Thyroid gland (tissue), 4 donors: ENCODE results near the gene FRMD4A. TPM values are rescaled to one million over a fixed set of nuclear protein-coding genes. Genes with fewer than 3 reads are reported as not detected.

Experiments
- DNase-seq, 2 donors: peaks; one replicate each; pipeline ENCODE4 v3.0.0-alpha.2; 2019
- H3K27ac ChIP-seq, 3 donors: fragments of 200-600 bp; sonication (generic); 1 replicate in 2 of 3; 2 replicates in 1 of 3; pipeline ENCODE4 v1.5.1; 2016 to 2019; ENCODE audit warnings: mild to moderate bottlenecking in 1 of 3, moderate library complexity in 1 of 3
- H3K27me3 ChIP-seq: fragments of 200-600 bp; sonication (generic); one replicate; pipeline ENCODE4 v1.5.1; 2019
- H3K36me3 ChIP-seq, 2 donors: fragments of 200-600 bp; sonication (generic); one replicate each; pipeline ENCODE4 v1.5.1; 2016 to 2019
- H3K4me1 ChIP-seq, 2 donors: fragments of 200-600 bp; sonication (generic); one replicate each; pipeline ENCODE4 v1.5.1; 2017 to 2019
- H3K4me3 ChIP-seq, 3 donors: fragments of 200-600 bp; sonication (generic); replicated peaks in 1 of 3; 1 replicate in 2 of 3; 2 replicates in 1 of 3; pipeline ENCODE4 v1.5.1; 2016; ENCODE audit warnings: mild to moderate bottlenecking in 1 of 3
- H3K9me3 ChIP-seq: fragments of 200-600 bp; sonication (generic); one replicate; pipeline ENCODE4 v1.5.1; 2017
- POLR2A ChIP-seq, 2 donors: fragments of 450-650 bp; IDR thresholded peaks; one replicate each; pipeline ENCODE4 v1.6.1; 2017; ENCODE audit warnings: antibody characterized with exemption in 2 of 2, mild to moderate bottlenecking in 2 of 2, moderate library complexity in 1 of 2
- WGBS, 2 donors: methylation state at CpG; one replicate each; pipeline ENCODE4 v1.1.5; 2017; 5-methylcytosine and 5-hydroxymethylcytosine counted together
- intact Hi-C: fragments of 100-400 bp; cut with DNase I; formaldehyde crosslinking; loops from one replicate; pipeline ENCODE4 v1.15.1; 2023
- total RNA-seq, 4 donors: library from RNA; depleted of rRNA; stranded (reverse); fragments of >200 nt; gene quantifications; one replicate each; pipeline ENCODE4 v1.2.3, GENCODE V29; 2016
- TF ChIP-seq, protein P1 (sequence below), 6 experiments: fragments of 200-600 bp in 3 of 6; fragments of 450-650 bp in 3 of 6; sonication (generic) in 3 of 6; IDR thresholded peaks; one replicate each; pipeline ENCODE4 v1.5.1; 2016 to 2019; ENCODE audit warnings: antibody characterized with exemption in 6 of 6, mild to moderate bottlenecking in 2 of 6, inconsistent platforms in 1 of 6, moderate library complexity in 1 of 6

Gene FRMD4A
- total RNA-seq, 4 donors from 2014 or later: 10.6 to 18.6 (median 16.3) TPM

DNA sequence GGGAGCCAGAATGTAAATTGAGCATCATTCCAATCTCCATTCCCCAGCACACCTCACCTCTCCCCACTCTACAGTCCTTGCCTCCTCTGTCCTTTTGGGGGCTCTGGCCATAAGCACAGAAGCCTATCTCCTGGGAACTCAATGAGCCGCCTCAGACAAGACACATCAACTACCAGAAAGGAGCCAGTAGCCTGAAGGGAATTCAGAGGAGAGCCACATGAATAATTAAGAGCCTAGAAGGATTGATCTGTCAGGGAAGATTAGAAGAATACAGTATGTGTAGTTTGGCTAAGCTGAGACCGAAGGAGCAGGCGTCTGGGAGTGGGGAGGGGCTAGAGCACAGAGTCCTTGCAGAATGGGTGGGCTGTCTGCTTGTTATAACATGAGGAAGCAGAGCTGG is 31.2 kb downstream of the FRMD4A start:
- 57 to 61% methylated on average over 3 of the region's 3 CpGs for WGBS, 2 donors
- Histone ChIP-seq H3K9me3 (no peaks in the 10 kb centered on the region), H3K4me1 (no peaks in the 10 kb centered on the region), H3K4me3 (no peak overlapping the region), H3K36me3 (no peaks in the 10 kb centered on the region), H3K27ac (no peak overlapping the region), H3K27me3 (no peaks in the 10 kb centered on the region)
- no peak for DNase-seq
- intact Hi-C loops: no loop called here
- TF ChIP-seq, protein P1, sequence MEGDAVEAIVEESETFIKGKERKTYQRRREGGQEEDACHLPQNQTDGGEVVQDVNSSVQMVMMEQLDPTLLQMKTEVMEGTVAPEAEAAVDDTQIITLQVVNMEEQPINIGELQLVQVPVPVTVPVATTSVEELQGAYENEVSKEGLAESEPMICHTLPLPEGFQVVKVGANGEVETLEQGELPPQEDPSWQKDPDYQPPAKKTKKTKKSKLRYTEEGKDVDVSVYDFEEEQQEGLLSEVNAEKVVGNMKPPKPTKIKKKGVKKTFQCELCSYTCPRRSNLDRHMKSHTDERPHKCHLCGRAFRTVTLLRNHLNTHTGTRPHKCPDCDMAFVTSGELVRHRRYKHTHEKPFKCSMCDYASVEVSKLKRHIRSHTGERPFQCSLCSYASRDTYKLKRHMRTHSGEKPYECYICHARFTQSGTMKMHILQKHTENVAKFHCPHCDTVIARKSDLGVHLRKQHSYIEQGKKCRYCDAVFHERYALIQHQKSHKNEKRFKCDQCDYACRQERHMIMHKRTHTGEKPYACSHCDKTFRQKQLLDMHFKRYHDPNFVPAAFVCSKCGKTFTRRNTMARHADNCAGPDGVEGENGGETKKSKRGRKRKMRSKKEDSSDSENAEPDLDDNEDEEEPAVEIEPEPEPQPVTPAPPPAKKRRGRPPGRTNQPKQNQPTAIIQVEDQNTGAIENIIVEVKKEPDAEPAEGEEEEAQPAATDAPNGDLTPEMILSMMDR (IDR thresholded peaks at IDR 0.05): no peak
- no peak for TF ChIP-seq POLR2A (IDR thresholded peaks at IDR 0.05)

DNA sequence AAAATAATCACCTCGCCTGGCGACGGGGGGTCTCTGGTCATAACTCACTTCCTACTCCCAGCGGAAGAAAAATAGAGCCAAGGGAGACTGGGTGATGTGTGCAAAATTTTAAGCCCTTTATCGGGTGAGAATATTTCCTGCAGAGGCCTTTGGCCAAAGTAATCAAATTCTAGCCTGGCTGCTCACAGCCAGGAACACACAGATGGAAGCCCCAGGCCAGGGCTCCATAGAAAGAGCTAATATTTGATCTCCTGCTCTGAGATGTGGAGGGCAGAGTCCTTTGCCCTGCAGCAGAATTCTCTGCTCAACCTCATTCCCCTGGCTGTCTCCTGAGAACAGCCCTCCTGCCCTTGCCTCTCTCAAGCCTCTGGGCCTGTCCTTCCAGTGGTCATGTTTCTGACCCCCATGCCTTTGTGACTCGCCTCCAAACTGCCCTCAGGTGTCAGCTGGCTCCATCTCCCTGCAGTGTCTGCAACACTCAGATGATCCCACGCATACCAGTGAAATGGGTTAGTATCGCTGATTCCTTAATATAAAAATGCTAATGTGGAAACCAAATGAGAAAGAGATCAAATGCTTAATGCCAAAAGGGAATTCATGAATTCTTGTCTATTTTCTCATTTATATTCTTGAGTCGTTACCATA is 34.5 kb downstream of the FRMD4A start:
- Histone ChIP-seq H3K36me3 (no peaks in the 10 kb centered on the region), H3K4me1 (no peaks in the 10 kb centered on the region), H3K27ac (no peak overlapping the region), H3K27me3 (no peaks in the 10 kb centered on the region), H3K9me3 (no peaks in the 10 kb centered on the region), H3K4me3 (no peak overlapping the region)
- no peak for DNase-seq
- WGBS, 2 donors: 64 to 66% methylated on average over 9 of the region's 9 CpGs
- no peak for TF ChIP-seq POLR2A (IDR thresholded peaks at IDR 0.05)
- TF ChIP-seq, protein P1 (IDR thresholded peaks at IDR 0.05): no peak
- intact Hi-C loops: no loop called here

DNA sequence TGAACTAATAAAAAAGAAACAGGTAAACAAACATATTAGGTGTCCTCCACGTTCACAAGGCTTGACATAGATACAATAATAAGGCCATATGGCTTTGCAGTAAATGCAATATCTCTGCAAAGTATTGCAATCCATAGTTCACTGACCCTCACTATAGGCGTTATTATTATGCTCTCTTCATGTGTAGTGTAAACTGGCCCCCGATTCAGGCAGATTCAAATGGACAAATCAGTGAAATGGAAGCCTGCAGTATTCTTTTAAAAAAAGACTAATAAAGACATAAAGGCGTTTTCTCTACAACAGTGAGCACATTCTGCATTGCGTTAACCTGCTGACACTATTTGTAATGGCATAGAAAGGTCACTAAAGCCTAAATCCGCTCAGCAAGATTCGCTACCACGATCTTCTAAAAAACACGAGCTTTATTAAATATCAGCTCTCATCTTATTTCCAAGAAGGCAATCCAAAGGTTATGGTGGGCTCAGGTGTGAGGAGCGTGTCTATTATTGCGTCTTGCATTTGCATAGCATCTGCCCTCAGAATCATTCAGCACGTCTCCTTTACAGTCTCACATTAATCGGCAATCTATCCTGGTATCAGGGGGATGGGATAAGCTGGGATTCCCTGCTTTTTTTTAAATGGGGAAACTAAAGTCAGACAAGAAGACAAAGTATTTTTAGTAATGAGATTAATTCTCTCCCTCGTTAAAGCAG is 36.2 kb downstream of the FRMD4A start:
- no peaks in the 10 kb centered on the region for H3K27me3 ChIP-seq
- no peak for DNase-seq
- TF ChIP-seq, protein P1 (IDR thresholded peaks at IDR 0.05): no peak
- H3K27ac ChIP-seq: no peak overlapping the region
- H3K36me3 ChIP-seq: no peaks in the 10 kb centered on the region
- WGBS, 2 donors: 84% methylated on average over 14 of the region's 14 CpGs
- no peaks in the 10 kb centered on the region for H3K9me3 ChIP-seq
- no peak overlapping the region for H3K4me3 ChIP-seq
- intact Hi-C loops: no loop called here
- no peaks in the 10 kb centered on the region for H3K4me1 ChIP-seq

DNA sequence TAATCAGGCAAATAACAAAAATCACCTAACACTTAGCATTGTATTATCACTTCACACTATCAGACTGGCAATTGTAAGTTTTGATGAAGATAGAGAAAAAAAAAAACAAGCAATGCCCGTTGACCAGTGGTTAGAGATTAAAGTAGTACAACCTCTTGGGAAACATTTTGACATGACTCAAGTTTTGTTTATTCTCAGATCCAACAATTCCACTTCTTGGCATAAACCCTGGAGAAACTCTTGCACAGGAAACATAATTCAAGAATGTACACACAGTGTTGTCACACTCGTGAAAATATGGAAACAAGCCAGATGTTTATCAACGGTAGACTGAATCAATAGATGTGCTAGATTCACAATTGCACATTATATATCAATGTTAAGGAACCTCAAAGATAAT is 37.2 kb downstream of the FRMD4A start:
- WGBS, 2 donors: 63 to 64% methylated on average over 3 of the region's 3 CpGs
- Histone ChIP-seq H3K27me3 (no peaks in the 10 kb centered on the region), H3K9me3 (no peaks in the 10 kb centered on the region), H3K4me1 (no peaks in the 10 kb centered on the region), H3K36me3 (no peaks in the 10 kb centered on the region), H3K4me3 (no peak overlapping the region), H3K27ac (no peak overlapping the region)
- intact Hi-C loops: no loop called here
- DNase-seq: no peak
- TF ChIP-seq, protein P1 (IDR thresholded peaks at IDR 0.05): no peak
- TF ChIP-seq POLR2A (IDR thresholded peaks at IDR 0.05): no peak

DNA sequence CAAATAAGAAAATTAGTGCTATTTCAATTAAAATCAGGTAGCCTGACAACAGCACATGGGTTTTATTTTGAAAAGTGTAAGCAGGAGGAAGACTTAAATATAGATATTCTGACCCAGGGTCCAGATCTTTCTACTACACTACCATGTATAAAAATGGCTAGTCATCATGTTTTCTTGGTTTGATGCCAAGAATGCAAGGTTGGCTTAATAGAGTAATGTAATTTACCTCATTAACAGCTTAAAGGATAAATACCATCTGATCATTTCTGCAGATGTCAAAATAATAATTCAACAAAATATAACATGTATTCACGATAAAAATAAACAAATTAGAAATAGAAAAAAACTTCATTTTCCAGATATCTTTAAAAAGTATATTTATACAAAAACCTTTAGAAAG is 39.4 kb downstream of the FRMD4A start:
- Histone ChIP-seq H3K4me1 (no peaks in the 10 kb centered on the region), H3K27ac (no peak overlapping the region), H3K4me3 (no peak overlapping the region), H3K36me3 (no peaks in the 10 kb centered on the region), H3K27me3 (no peaks in the 10 kb centered on the region), H3K9me3 (no peaks in the 10 kb centered on the region)
- intact Hi-C loops: no loop called here
- TF ChIP-seq POLR2A (IDR thresholded peaks at IDR 0.05): no peak
- TF ChIP-seq, protein P1 (IDR thresholded peaks at IDR 0.05): no peak
- WGBS, 2 donors: 95 to 100% methylated on average over 1 of the region's 1 CpG
- DNase-seq: no peak
